HEK293 (cell line): ENCODE measurements around the gene AGPAT4.

Source experiments
- SP2 ChIP-seq: fragments of 450-650 bp; formaldehyde crosslinking; IDR thresholded peaks from 2 replicates; pipeline ENCODE4 v1.5.1; 2016; ENCODE audit warnings: missing biosample characterization, missing genetic modification characterization
- ZNF19 ChIP-seq: fragments of 450-650 bp; formaldehyde crosslinking; IDR thresholded peaks from 2 replicates; pipeline ENCODE4; 2016; ENCODE audit warnings: missing biosample characterization, missing genetic modification characterization, low read depth
- ZNF792 ChIP-seq: fragments of 450-650 bp; formaldehyde crosslinking; IDR thresholded peaks from 2 replicates; pipeline ENCODE4 v1.5.1; 2016; ENCODE audit warnings: missing biosample characterization, missing genetic modification characterization
- TF ChIP-seq, protein P1 (sequence below): fragments of 450-650 bp; formaldehyde crosslinking; IDR thresholded peaks from 2 replicates; pipeline ENCODE4 v1.5.1; 2016; ENCODE audit warnings: missing biosample characterization, missing genetic modification characterization

DNA sequence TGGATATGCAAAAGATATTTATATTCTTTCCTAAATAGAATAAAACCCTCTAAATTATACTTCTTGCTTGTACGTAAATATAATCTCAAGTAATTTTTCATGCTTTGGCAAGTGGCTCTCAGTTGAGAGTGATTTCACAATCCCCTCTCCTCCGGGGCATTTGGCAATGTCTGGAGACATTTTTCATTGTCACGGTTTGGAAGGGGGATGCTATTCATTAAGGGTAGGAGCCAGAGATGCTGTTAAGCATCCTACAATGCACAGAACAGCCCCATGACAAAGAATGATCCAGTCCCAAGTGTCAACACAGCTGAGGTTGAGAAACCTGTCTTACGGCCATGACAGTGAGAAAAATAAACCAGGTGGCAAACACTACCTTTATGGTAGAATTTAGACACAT, 75.7 kb downstream of the AGPAT4 start:
- TF ChIP-seq ZNF792: no peak
- TF ChIP-seq, protein P1, sequence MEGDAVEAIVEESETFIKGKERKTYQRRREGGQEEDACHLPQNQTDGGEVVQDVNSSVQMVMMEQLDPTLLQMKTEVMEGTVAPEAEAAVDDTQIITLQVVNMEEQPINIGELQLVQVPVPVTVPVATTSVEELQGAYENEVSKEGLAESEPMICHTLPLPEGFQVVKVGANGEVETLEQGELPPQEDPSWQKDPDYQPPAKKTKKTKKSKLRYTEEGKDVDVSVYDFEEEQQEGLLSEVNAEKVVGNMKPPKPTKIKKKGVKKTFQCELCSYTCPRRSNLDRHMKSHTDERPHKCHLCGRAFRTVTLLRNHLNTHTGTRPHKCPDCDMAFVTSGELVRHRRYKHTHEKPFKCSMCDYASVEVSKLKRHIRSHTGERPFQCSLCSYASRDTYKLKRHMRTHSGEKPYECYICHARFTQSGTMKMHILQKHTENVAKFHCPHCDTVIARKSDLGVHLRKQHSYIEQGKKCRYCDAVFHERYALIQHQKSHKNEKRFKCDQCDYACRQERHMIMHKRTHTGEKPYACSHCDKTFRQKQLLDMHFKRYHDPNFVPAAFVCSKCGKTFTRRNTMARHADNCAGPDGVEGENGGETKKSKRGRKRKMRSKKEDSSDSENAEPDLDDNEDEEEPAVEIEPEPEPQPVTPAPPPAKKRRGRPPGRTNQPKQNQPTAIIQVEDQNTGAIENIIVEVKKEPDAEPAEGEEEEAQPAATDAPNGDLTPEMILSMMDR (tag by site-specific recombination): no peak
- no peak for TF ChIP-seq SP2 (tag by site-specific recombination)
- no peak for TF ChIP-seq ZNF19 (tag by site-specific recombination)
